Measurements from ENCODE around the gene TMEM38B.
"Not testable (repeated sequence)": the region's sequence is repeated elsewhere in the genome, so short reads cannot be mapped to it uniquely, and the experiment has no call there.

TMEM38B gene

DNA sequence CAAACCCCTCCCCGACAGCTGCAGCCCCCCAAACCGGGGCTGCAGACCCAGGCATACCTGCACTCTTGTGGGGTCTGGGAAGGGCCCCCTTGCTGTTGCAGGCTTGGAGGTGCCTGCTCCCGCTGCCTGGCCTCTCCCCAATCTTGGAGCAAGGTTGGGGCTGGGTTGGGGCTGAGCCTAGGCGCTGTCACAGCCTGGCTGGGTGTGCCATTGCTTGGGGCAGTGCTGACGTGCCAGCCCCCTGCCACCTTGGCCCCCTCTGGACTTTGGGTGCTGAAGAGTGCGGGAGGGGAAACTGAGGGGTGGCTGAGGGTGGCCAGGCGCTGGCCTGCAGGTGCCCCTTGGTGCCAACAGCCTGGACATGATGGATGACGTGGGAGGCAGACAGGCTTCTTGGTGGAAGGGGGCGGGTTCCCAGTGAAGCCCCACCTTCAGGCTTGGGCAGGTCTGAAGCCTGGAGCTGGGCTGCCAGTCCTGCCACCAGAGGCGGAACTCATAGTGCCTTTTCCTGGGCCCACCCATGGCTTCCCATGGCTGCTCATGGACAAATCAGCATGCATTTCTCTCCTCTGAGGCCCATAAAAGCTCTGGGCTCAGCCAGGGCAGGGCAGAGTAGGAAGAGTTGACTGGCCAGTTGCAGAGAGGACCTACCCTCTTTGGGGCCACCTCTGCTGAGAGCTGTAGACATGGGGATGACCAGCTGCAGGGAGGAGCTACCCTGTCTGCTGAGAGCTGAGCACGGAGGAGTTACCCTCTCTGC lies 19.1 kb downstream of the TMEM38B start:
- Histone ChIP-seq H3K4me3 (ENCODE audit: control insufficient read depth in 1 of 7, extremely low read depth in 1 of 7, insufficient read depth in 4 of 7, low read depth in 2 of 7, low read length in 6 of 7) (no peak overlapping the region), H3K4me1 (ENCODE audit: control extremely low read depth in 1 of 4, control insufficient read depth in 4 of 4, insufficient read depth in 4 of 4, low read length in 3 of 4) (no peaks in the 10 kb centered on the region), H3K27me3 (replicated peaks in 2 of 5; ENCODE audit: control insufficient read depth in 4 of 5, insufficient read depth in 5 of 5, low read length in 4 of 5) (no peaks in the 10 kb centered on the region), H3K9me3 (ENCODE audit: control extremely low read depth in 1 of 5, control insufficient read depth in 4 of 5, insufficient read depth in 2 of 5, low read depth in 1 of 5, low read length in 4 of 5) (peaks cover 0 to 12% (median 8%) of the 10 kb centered on the region in 5 experiments), H3K27ac (ENCODE audit: insufficient read depth in 1 of 2, low read depth in 1 of 2, low read length in 2 of 2, poor library complexity in 1 of 2, severe bottlenecking in 2 of 2) (no peak overlapping the region), H3K36me3 (ENCODE audit: control insufficient read depth in 4 of 4, insufficient read depth in 4 of 4, low read length in 3 of 4) (peaks cover 2 to 33% (median 12%) of the 10 kb centered on the region in 4 experiments)
- no peak for DNase-seq
- 96% methylated on average over 6 of the region's 11 CpGs for WGBS (ENCODE audit: insufficient coverage)
- CTCF ChIA-PET: interaction anchor here (1.0 to 1.8 kb wide), 5 partner anchors 9 to 75 kb away, joined by 3 to 9 read pairs (median 3); no protein-coding TSS in a partner anchor
- POLR2A ChIA-PET: interaction anchor here (0.5 to 1.0 kb wide), 2 partner anchors 13 to 99 kb away, joined by 3 to 7 read pairs; no protein-coding TSS in a partner anchor

DNA sequence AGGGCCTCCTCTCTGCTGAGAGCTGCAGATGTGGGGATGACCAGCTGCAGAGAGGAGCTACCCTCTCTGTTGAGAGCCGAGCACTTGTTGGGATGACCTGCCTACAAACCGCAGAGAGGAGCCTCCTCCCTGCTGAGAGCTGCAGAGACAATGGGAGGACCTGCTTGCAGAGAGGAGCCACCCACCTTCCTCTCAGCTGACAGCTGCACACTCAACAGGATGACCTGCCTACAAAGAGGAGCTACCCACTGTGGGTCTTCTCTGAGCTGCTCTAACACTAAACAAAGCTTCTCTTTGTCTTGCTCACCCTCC lies 19.6 kb downstream of the TMEM38B start:
- Histone ChIP-seq H3K27me3 (replicated peaks in 2 of 5; ENCODE audit: control insufficient read depth in 4 of 5, insufficient read depth in 5 of 5, low read length in 4 of 5) (no peaks in the 10 kb centered on the region), H3K4me1 (ENCODE audit: control extremely low read depth in 1 of 4, control insufficient read depth in 4 of 4, insufficient read depth in 4 of 4, low read length in 3 of 4) (no peaks in the 10 kb centered on the region), H3K4me3 (ENCODE audit: control insufficient read depth in 1 of 7, extremely low read depth in 1 of 7, insufficient read depth in 4 of 7, low read depth in 2 of 7, low read length in 6 of 7) (no peak overlapping the region), H3K27ac (ENCODE audit: insufficient read depth in 1 of 2, low read depth in 1 of 2, low read length in 2 of 2, poor library complexity in 1 of 2, severe bottlenecking in 2 of 2) (no peak overlapping the region), H3K36me3 (ENCODE audit: control insufficient read depth in 4 of 4, insufficient read depth in 4 of 4, low read length in 3 of 4) (peaks cover 2 to 33% (median 12%) of the 10 kb centered on the region in 4 experiments), H3K9me3 (ENCODE audit: control extremely low read depth in 1 of 5, control insufficient read depth in 4 of 5, insufficient read depth in 2 of 5, low read depth in 1 of 5, low read length in 4 of 5) (peaks cover 0 to 12% (median 8%) of the 10 kb centered on the region in 5 experiments)
- no peak for DNase-seq
- ChIA-PET CTCF (interaction anchor here (0.7 to 1.8 kb wide), 7 partner anchors 9 to 106 kb away, joined by 3 to 9 read pairs (median 4); no protein-coding TSS in a partner anchor), POLR2A (no interaction called here)
- WGBS (ENCODE audit: insufficient coverage): 100% methylated on average over 2 of the region's 2 CpGs

DNA sequence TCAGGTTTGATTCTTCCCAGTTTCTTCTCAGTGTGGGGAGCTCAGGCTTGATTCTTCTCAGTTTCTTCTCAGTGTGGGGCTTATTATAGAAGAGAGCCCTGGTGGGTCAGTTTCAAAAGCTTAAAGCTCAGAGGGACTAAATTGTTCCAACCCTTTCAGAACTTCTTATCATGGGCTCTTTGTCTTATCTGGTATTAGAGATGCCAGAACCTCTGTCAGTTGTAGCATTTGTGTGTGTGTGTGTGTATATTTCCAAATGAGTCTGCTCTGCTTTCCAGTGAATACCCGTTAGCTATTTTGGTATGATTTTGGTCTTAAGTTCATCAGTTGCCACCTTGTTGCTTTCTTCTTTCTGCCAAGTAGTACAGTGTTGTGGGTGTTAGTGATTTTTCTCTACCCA lies 21.8 kb downstream of the TMEM38B start:
- Histone ChIP-seq H3K9me3 (ENCODE audit: control extremely low read depth in 1 of 5, control insufficient read depth in 4 of 5, insufficient read depth in 2 of 5, low read depth in 1 of 5, low read length in 4 of 5) (peaks cover 0 to 9% (median 7%) of the 10 kb centered on the region in 5 experiments), H3K4me3 (ENCODE audit: control insufficient read depth in 1 of 7, extremely low read depth in 1 of 7, insufficient read depth in 4 of 7, low read depth in 2 of 7, low read length in 6 of 7) (no peak overlapping the region), H3K4me1 (ENCODE audit: control extremely low read depth in 1 of 4, control insufficient read depth in 4 of 4, insufficient read depth in 4 of 4, low read length in 3 of 4) (no peaks in the 10 kb centered on the region), H3K36me3 (ENCODE audit: control insufficient read depth in 4 of 4, insufficient read depth in 4 of 4, low read length in 3 of 4) (peaks cover 0 to 21% (median 9%) of the 10 kb centered on the region in 4 experiments), H3K27me3 (replicated peaks in 2 of 5; ENCODE audit: control insufficient read depth in 4 of 5, insufficient read depth in 5 of 5, low read length in 4 of 5) (no peaks in the 10 kb centered on the region), H3K27ac (ENCODE audit: insufficient read depth in 1 of 2, low read depth in 1 of 2, low read length in 2 of 2, poor library complexity in 1 of 2, severe bottlenecking in 2 of 2) (no peak overlapping the region)
- ChIA-PET CTCF (interaction anchor here (0.7 to 1.2 kb wide), 3 partner anchors 22 to 108 kb away, joined by 3 to 4 read pairs (median 3); no protein-coding TSS in a partner anchor), POLR2A (no interaction called here)
- WGBS (ENCODE audit: insufficient coverage): 86% methylated on average over 1 of the region's 1 CpG
- DNase-seq: no peak

DNA sequence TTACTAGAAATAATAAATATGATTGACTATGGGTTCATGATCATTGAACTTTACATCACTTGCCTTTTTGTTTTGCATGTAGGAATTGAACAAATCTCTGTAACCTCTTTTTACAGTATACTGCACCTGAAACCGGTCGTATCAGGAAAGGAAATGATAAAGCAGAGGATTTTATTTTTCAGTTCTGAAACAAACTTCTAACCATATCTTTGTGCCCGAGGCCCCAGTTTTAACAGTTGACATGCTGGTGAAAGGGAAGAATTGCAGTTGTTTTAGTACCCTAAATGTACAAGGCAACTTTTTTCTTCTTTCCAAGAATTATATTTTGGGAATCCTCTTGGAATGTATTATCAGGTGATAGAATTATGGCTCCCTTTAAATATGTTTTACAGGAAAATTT lies 27.8 kb downstream of the TMEM38B start:
- POLR2A ChIA-PET: no interaction called here
- H3K27ac ChIP-seq (ENCODE audit: insufficient read depth in 1 of 2, low read depth in 1 of 2, low read length in 2 of 2, poor library complexity in 1 of 2, severe bottlenecking in 2 of 2): no peak overlapping the region
- 100% methylated on average over 1 of the region's 3 CpGs for WGBS (ENCODE audit: insufficient coverage)

DNA sequence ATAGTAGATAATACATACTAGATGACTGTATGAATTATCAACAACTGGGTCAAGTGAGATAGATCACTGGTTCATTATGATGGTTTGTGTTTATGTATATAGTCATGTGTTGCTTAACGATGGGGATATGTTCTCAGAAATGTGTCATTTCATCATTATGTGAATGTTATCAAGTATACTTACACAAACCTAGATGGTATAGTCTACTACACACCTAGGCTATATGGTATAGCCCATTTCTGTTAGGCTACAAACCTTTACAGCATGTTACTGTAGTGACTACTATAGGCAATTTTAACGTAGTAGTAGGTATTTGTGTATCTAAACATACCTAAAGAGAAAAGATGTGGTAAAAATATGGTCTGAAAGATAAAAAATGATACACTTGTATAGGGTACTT lies 31.0 kb downstream of the TMEM38B start:
- Histone ChIP-seq H3K9me3 (ENCODE audit: control extremely low read depth in 1 of 5, control insufficient read depth in 4 of 5, insufficient read depth in 2 of 5, low read depth in 1 of 5, low read length in 4 of 5) (no peaks in the 10 kb centered on the region), H3K4me1 (ENCODE audit: control extremely low read depth in 1 of 4, control insufficient read depth in 4 of 4, insufficient read depth in 4 of 4, low read length in 3 of 4) (no peaks in the 10 kb centered on the region), H3K27ac (ENCODE audit: insufficient read depth in 1 of 2, low read depth in 1 of 2, low read length in 2 of 2, poor library complexity in 1 of 2, severe bottlenecking in 2 of 2) (no peak overlapping the region), H3K4me3 (ENCODE audit: control insufficient read depth in 1 of 7, extremely low read depth in 1 of 7, insufficient read depth in 4 of 7, low read depth in 2 of 7, low read length in 6 of 7) (no peak overlapping the region), H3K36me3 (ENCODE audit: control insufficient read depth in 4 of 4, insufficient read depth in 4 of 4, low read length in 3 of 4) (peaks cover 10 to 21% (median 14%) of the 10 kb centered on the region in 4 experiments), H3K27me3 (replicated peaks in 2 of 5; ENCODE audit: control insufficient read depth in 4 of 5, insufficient read depth in 5 of 5, low read length in 4 of 5) (no peaks in the 10 kb centered on the region)
- ChIA-PET POLR2A (no interaction called here), CTCF (no interaction called here)
- DNase-seq: no peak
- WGBS (ENCODE audit: insufficient coverage): no CpG with 5 or more reads among the region's 2 CpGs

More for the DNA sequence above, 27.8 kb downstream of the TMEM38B start:
- DNase-seq: no peak
- no peaks in the 10 kb centered on the region for H3K4me1 ChIP-seq (ENCODE audit: control extremely low read depth in 1 of 4, control insufficient read depth in 4 of 4, insufficient read depth in 4 of 4, low read length in 3 of 4)
- peaks cover 4 to 12% (median 10%) of the 10 kb centered on the region in 4 experiments for H3K36me3 ChIP-seq (ENCODE audit: control insufficient read depth in 4 of 4, insufficient read depth in 4 of 4, low read length in 3 of 4)
- H3K9me3 ChIP-seq (ENCODE audit: control extremely low read depth in 1 of 5, control insufficient read depth in 4 of 5, insufficient read depth in 2 of 5, low read depth in 1 of 5, low read length in 4 of 5): no peaks in the 10 kb centered on the region
- H3K27me3 ChIP-seq (replicated peaks in 2 of 5; ENCODE audit: control insufficient read depth in 4 of 5, insufficient read depth in 5 of 5, low read length in 4 of 5): no peaks in the 10 kb centered on the region
- CTCF ChIA-PET: interaction anchor here (1.0 to 1.4 kb wide), 4 partner anchors 8 to 86 kb away, joined by 3 to 5 read pairs (median 3); no protein-coding TSS in a partner anchor
- no peak overlapping the region for H3K4me3 ChIP-seq (ENCODE audit: control insufficient read depth in 1 of 7, extremely low read depth in 1 of 7, insufficient read depth in 4 of 7, low read depth in 2 of 7, low read length in 6 of 7)

DNA sequence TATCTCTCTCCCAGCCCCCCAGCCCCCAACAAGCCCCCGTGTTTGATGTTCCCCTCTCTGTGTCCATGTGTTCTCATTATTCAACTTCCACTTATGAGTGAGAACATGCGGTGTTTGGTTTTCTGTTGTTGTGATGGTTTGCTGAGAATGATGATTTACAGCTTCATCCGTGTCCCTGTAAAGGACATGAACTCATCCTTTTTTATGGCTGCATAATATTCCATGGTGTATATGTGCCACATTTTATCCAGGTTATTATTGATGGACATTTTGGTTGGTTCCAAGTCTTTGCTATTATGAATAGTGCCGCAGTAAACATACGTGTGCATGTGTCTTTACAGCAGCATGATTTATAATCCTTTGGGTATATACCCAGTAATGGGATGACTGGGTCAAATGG lies 33.9 kb downstream of the TMEM38B start:
- H3K36me3 ChIP-seq (ENCODE audit: control insufficient read depth in 4 of 4, insufficient read depth in 4 of 4, low read length in 3 of 4): peaks cover 9 to 23% (median 10%) of the 10 kb centered on the region in 4 experiments
- H3K9me3 ChIP-seq (ENCODE audit: control extremely low read depth in 1 of 5, control insufficient read depth in 4 of 5, insufficient read depth in 2 of 5, low read depth in 1 of 5, low read length in 4 of 5); H3K4me3 ChIP-seq (ENCODE audit: control insufficient read depth in 1 of 7, extremely low read depth in 1 of 7, insufficient read depth in 4 of 7, low read depth in 2 of 7, low read length in 6 of 7); H3K27me3 ChIP-seq (replicated peaks in 2 of 5; ENCODE audit: control insufficient read depth in 4 of 5, insufficient read depth in 5 of 5, low read length in 4 of 5); H3K4me1 ChIP-seq (ENCODE audit: control extremely low read depth in 1 of 4, control insufficient read depth in 4 of 4, insufficient read depth in 4 of 4, low read length in 3 of 4); POLR2A ChIA-PET; H3K27ac ChIP-seq (ENCODE audit: insufficient read depth in 1 of 2, low read depth in 1 of 2, low read length in 2 of 2, poor library complexity in 1 of 2, severe bottlenecking in 2 of 2); CTCF ChIA-PET; DNase-seq: not testable (repeated sequence)
- 80% methylated on average over 1 of the region's 5 CpGs for WGBS (ENCODE audit: insufficient coverage)

DNA sequence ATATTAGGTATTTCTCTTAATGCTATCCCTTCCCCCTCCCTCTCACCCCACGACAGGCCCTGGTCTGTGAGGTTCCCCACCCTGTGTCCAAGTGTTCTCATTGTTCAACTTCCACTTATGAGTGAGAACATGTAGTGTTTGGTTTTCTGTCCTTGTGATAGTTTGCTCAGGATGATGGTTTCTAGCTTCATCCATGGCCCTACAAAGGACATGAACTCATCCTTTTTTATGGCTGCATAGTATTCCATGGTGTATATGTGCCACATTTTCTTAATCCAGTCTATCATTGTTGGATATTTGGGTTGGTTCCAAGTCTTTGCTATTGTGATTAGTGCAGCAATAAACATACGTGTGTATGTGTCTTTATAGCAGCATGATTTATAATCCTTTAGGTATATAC lies 37.1 kb downstream of the TMEM38B start:
- H3K4me3 ChIP-seq (ENCODE audit: control insufficient read depth in 1 of 7, extremely low read depth in 1 of 7, insufficient read depth in 4 of 7, low read depth in 2 of 7, low read length in 6 of 7); DNase-seq; H3K4me1 ChIP-seq (ENCODE audit: control extremely low read depth in 1 of 4, control insufficient read depth in 4 of 4, insufficient read depth in 4 of 4, low read length in 3 of 4); POLR2A ChIA-PET; H3K27ac ChIP-seq (ENCODE audit: insufficient read depth in 1 of 2, low read depth in 1 of 2, low read length in 2 of 2, poor library complexity in 1 of 2, severe bottlenecking in 2 of 2); H3K27me3 ChIP-seq (replicated peaks in 2 of 5; ENCODE audit: control insufficient read depth in 4 of 5, insufficient read depth in 5 of 5, low read length in 4 of 5): not testable (repeated sequence)
- Histone ChIP-seq H3K36me3 (ENCODE audit: control insufficient read depth in 4 of 4, insufficient read depth in 4 of 4, low read length in 3 of 4) (peaks cover 7 to 38% (median 13%) of the 10 kb centered on the region in 4 experiments), H3K9me3 (ENCODE audit: control extremely low read depth in 1 of 5, control insufficient read depth in 4 of 5, insufficient read depth in 2 of 5, low read depth in 1 of 5, low read length in 4 of 5) (peaks cover 5 to 34% (median 12%) of the 10 kb centered on the region in 5 experiments)
- no CpG with 5 or more reads among the region's 2 CpGs for WGBS (ENCODE audit: insufficient coverage)
- CTCF ChIA-PET: interaction anchor here (1.0 to 1.3 kb wide), 2 partner anchors 11 to 14 kb away, joined by 3 read pairs; no protein-coding TSS in a partner anchor

Data from common myeloid progenitor, CD34-positive (primary cell).